C4-2B (cell line): ENCODE measurements around the gene KCNRG.
"Not testable (repeated sequence)": the region's sequence is repeated elsewhere in the genome, so short reads cannot be mapped to it uniquely, and the experiment has no call there.

Experiments
- H3K27ac ChIP-seq: fragments of 450-650 bp; 2 replicates; pipeline ENCODE4 v1.5.1; 2017
- ZFX ChIP-seq: fragments of 450-650 bp; IDR thresholded peaks from 2 replicates; pipeline ENCODE4 v1.6.1; 2017
- TF ChIP-seq, protein P1 (sequence below): fragments of 450-650 bp; conservative IDR thresholded peaks from 2 replicates; pipeline ENCODE4 v1.5.1; 2017; ENCODE audit warnings: mild to moderate bottlenecking

KCNRG gene

DNA sequence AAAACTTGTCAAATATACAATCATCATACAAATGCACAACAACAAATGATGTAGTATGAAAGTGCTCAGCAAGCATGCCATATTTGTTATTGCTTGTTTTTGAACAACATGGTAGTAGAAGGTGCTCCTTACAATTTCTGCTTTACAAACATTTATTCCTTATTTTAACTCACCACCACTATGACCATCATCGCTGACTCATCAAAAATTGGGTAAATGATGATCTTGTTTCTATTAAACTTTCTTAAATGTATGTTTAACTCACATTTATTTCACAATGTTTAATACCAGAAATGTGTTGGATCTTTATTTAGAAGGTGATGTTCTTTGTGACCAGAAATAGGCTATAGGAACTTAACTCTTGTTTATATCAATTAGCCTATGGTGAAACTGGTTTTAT lies 45.5 kb downstream of the KCNRG start:
- H3K27ac ChIP-seq, result no peak overlapping the region
- TF ChIP-seq, protein P1, sequence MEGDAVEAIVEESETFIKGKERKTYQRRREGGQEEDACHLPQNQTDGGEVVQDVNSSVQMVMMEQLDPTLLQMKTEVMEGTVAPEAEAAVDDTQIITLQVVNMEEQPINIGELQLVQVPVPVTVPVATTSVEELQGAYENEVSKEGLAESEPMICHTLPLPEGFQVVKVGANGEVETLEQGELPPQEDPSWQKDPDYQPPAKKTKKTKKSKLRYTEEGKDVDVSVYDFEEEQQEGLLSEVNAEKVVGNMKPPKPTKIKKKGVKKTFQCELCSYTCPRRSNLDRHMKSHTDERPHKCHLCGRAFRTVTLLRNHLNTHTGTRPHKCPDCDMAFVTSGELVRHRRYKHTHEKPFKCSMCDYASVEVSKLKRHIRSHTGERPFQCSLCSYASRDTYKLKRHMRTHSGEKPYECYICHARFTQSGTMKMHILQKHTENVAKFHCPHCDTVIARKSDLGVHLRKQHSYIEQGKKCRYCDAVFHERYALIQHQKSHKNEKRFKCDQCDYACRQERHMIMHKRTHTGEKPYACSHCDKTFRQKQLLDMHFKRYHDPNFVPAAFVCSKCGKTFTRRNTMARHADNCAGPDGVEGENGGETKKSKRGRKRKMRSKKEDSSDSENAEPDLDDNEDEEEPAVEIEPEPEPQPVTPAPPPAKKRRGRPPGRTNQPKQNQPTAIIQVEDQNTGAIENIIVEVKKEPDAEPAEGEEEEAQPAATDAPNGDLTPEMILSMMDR, result no peak
- no peak for TF ChIP-seq ZFX

DNA sequence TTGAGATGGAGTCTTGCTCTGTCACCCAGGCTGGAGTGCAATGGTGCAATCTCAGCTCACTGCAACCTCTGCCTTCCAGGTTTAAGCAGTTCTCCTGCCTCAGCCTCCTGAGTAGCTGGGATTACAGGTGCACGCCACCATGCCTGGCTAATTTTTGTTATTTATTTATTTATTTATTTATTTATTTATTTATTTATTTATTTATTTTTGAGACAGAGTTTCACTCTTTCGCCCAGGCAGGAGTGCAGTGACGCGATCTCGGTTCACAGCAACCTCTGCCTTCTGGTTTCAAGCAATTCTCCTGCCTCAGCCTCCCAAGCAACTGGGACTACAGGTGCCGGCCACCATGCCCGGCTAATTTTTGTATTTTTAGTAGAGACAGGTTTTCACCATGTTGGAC lies 47.1 kb downstream of the KCNRG start:
- H3K27ac ChIP-seq, result not testable (repeated sequence)

GRCh38 chr13:50065712-50066111 lies 50.5 kb downstream of the KCNRG start:
- H3K27ac ChIP-seq, result no peak overlapping the region
- no peak for TF ChIP-seq ZFX

- H3K27ac ChIP-seq, result no peak overlapping the region
- TF ChIP-seq, protein P1, result no peak
- TF ChIP-seq ZFX, result no peak
Observed at GRCh38 chr13:50068508-50068907, 53.3 kb downstream of the KCNRG start.

DNA sequence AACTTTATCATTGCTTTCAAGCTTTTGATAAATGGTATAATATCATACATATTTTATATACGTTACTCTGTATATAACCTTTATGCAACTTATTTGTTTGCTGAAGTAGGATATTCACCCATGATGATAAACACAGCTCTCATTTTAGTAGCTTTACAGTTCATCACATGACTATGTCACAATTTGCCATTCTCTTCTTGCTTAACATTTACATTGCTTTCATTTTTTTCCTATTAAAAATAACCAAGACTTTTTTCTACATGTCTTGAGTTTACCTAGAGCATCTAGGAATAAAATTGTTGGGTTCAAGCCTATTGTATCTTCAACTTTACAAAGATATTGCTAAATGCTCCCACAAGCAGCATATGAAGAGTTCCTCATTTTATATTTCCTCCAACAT lies 54.0 kb downstream of the KCNRG start:
- H3K27ac ChIP-seq, result no peak overlapping the region
- TF ChIP-seq, protein P1, result no peak
- no peak for TF ChIP-seq ZFX

DNA sequence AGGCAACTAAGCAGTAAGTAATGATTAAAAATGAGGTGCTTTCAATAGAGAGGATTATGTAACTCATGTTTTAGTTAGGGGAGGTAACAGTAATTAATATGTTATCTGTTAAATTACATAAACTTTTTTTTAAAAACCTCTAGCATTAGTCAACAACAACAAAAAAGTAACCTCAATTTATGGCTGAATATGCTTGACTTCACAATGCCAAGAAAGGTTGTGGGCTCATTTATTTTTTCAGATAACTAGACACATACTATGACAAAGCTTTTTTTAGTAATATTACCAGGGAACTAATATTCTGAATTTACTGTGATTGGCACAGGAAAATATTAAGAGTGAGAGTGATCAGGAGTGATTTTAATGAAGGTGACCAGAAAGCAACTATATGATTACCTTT lies 54.9 kb downstream of the KCNRG start:
- TF ChIP-seq, protein P1, result no peak
- no peak for TF ChIP-seq ZFX
- H3K27ac ChIP-seq, result no peak overlapping the region
